ENCODE results near the gene PEG3. TPM values are rescaled to one million over a fixed set of nuclear protein-coding genes. Genes with fewer than 3 reads are reported as not detected.

PEG3 gene
- total and polyA plus RNA-seq, 2 of the 13 experiments (the other 11 are each of a cell fraction or from before 2014, with no cell fraction given) = 217 to 394 TPM

DNA sequence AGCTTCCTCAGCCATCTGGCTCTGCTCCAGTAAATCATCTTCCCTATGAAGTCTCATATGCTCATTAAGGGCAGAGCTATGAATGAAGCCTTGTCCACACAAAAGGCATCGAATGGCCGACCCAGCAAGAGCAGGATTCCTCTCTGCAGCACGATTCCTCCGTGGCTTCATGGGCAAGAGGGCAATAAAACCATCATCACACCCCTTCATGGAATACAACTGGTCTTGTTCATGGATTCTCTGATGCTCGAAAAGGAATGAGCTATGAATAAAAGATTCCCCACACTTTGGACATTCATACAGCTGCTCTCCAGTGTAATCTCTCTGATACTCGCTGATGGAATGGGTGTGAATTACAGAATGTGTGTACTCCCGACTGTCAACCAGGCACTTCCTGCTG is 25.9 kb downstream of the PEG3 start (continued):
- TF ChIP-seq, protein P1, sequence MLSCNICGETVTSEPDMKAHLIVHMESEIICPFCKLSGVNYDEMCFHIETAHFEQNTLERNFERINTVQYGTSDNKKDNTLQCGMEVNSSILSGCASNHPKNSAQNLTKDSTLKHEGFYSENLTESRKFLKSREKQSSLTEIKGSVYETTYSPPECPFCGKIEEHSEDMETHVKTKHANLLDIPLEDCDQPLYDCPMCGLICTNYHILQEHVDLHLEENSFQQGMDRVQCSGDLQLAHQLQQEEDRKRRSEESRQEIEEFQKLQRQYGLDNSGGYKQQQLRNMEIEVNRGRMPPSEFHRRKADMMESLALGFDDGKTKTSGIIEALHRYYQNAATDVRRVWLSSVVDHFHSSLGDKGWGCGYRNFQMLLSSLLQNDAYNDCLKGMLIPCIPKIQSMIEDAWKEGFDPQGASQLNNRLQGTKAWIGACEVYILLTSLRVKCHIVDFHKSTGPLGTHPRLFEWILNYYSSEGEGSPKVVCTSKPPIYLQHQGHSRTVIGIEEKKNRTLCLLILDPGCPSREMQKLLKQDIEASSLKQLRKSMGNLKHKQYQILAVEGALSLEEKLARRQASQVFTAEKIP (CRISPR knock-in tag; IDR thresholded peaks at IDR 0.05; ENCODE audit: borderline replicate concordance) = no peak
- TF ChIP-seq POLR2A (IDR thresholded peaks at IDR 0.05; ENCODE audit: insufficient read depth in 1 of 2, low read depth in 2 of 2, low read length in 2 of 2) = peak in 1 of 2 experiments; percentile 57; a peak in 1 of 4 replicates
- TF ChIP-seq ZNF780A (CRISPR knock-in tag; IDR thresholded peaks at IDR 0.05) = no peak
- no peak for TF ChIP-seq ZNF562 (CRISPR knock-in tag; IDR thresholded peaks at IDR 0.05; ENCODE audit: borderline replicate concordance)
- TF ChIP-seq ZNF558 (CRISPR knock-in tag; IDR thresholded peaks at IDR 0.05; ENCODE audit: borderline replicate concordance) = no peak
- no peak for TF ChIP-seq RAD21 (CRISPR knock-in tag; IDR thresholded peaks at IDR 0.05)
- TF ChIP-seq, protein P2, sequence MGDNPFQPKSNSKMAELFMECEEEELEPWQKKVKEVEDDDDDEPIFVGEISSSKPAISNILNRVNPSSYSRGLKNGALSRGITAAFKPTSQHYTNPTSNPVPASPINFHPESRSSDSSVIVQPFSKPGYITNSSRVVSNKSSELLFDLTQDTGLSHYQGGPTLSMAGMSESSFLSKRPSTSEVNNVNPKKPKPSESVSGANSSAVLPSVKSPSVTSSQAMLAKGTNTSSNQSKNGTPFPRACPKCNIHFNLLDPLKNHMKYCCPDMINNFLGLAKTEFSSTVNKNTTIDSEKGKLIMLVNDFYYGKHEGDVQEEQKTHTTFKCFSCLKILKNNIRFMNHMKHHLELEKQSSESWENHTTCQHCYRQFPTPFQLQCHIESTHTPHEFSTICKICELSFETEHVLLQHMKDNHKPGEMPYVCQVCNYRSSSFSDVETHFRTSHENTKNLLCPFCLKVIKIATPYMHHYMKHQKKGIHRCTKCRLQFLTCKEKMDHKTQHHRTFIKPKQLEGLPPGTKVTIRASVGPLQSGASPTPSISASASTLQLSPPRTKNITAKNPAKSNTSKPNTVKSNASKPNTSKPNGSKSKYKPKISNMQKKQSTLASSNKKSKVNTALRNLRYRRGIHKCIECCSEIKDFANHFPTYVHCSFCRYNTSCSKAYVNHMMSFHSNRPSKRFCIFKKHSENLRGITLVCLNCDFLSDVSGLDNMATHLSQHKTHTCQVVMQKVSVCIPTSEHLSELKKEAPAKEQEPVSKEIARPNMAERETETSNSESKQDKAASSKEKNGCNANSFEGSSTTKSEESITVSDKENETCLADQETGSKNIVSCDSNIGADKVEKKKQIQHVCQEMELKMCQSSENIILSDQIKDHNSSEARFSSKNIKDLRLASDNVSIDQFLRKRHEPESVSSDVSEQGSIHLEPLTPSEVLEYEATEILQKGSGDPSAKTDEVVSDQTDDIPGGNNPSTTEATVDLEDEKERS (CRISPR knock-in tag; IDR thresholded peaks at IDR 0.05) = no peak

DNA sequence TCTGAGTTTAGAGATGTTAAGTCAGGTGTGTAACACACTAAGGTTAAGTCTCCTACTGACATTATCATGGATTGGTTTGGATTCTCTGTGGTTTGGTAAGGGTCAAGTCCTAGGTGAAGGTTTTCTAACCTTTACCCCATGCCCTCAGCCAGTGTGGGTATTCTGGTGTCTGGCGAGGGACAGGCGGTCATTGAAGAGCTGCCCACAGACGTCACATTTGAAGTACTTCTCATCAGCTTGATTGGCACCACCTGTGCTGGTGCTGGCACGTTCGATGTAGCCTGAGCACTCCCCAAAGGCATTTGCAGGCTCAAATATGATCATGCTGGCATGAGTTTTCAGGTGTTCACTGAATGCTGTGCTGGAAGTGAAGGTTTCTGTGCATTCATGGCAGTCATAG is 27.0 kb downstream of the PEG3 start:
- 80% methylated on average over 1 of the region's 5 CpGs for WGBS (ENCODE audit: low lambda C conversion rate)
- CTCF ChIA-PET (ENCODE audit: low intra/inter-chr PET ratio, low total read pairs) = no interaction called here
- TF ChIP-seq KDM4B (CRISPR knock-in tag; IDR thresholded peaks at IDR 0.05) (no peak), POLR2A (IDR thresholded peaks at IDR 0.05; ENCODE audit: insufficient read depth in 1 of 2, low read depth in 2 of 2, low read length in 2 of 2) (0 out of 4 replicates have a peak, but pooled peaks of 1 of the 2 experiments have one; percentile 18), SSRP1 (CRISPR knock-in tag; IDR thresholded peaks at IDR 0.05) (peak; percentile 53; the same call in 1 of the 2 replicates), RBM22 (optimal IDR thresholded peaks at IDR 0.05; ENCODE audit: low read length) (peak; percentile 95), POLR2G (IDR thresholded peaks at IDR 0.05; ENCODE audit: low read depth, low read length) (peak; percentile 66; the same call in 1 of the 2 replicates), SAFB2 (CRISPR knock-in tag; IDR thresholded peaks at IDR 0.05; ENCODE audit: borderline replicate concordance, low read depth) (peak; percentile 91; the same call in 1 of the 2 replicates), ZC3H13 (CRISPR knock-in tag; IDR thresholded peaks at IDR 0.05) (peak; percentile 23; the same call in 1 of the 2 replicates), MED1 (CRISPR knock-in tag; IDR thresholded peaks at IDR 0.05) (peak; percentile 15; the same call in 1 of the 2 replicates), MEIS1 (CRISPR knock-in tag; IDR thresholded peaks at IDR 0.05; ENCODE audit: borderline replicate concordance) (no peak)
- TF ChIP-seq, protein P3, sequence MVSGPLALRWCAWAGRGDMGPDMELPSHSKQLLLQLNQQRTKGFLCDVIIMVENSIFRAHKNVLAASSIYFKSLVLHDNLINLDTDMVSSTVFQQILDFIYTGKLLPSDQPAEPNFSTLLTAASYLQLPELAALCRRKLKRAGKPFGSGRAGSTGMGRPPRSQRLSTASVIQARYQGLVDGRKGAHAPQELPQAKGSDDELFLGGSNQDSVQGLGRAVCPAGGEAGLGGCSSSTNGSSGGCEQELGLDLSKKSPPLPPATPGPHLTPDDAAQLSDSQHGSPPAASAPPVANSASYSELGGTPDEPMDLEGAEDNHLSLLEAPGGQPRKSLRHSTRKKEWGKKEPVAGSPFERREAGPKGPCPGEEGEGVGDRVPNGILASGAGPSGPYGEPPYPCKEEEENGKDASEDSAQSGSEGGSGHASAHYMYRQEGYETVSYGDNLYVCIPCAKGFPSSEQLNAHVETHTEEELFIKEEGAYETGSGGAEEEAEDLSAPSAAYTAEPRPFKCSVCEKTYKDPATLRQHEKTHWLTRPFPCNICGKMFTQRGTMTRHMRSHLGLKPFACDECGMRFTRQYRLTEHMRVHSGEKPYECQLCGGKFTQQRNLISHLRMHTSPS (CRISPR knock-in tag; IDR thresholded peaks at IDR 0.05; ENCODE audit: low read depth) = 0 out of 2 replicates have a peak, but pooled peaks have one; percentile 3

More for the DNA sequence above, 27.0 kb downstream of the PEG3 start:
- Histone ChIP-seq H3K36me3 (replicated peaks in 1 of 2; ENCODE audit: control insufficient read depth in 1 of 2, insufficient read depth in 2 of 2, low read length in 2 of 2) (peaks cover 13 to 68% of the 10 kb centered on the region in 2 experiments), H3K79me2 (ENCODE audit: insufficient read depth, low read length) (no peaks in the 10 kb centered on the region), H2AFZ (ENCODE audit: low read length) (no peak overlapping the region), H3K9me3 (ENCODE audit: low read length) (peaks cover 10% of the 10 kb centered on the region; the same call in 1 of the 2 replicates), H3K4me1 (ENCODE audit: insufficient read depth, low read length) (no peaks in the 10 kb centered on the region), H3K27me3 (ENCODE audit: control insufficient read depth in 1 of 2, insufficient read depth in 2 of 2, low read length in 2 of 2) (no peaks in the 10 kb centered on the region), H4K20me1 (ENCODE audit: insufficient read depth, low read length) (peaks cover 30% of the 10 kb centered on the region), H3K9ac (ENCODE audit: insufficient read depth, low read depth, low read length) (no peak overlapping the region), H3K4me3 (replicated peaks in 1 of 3; ENCODE audit: insufficient read depth in 1 of 3, low read depth in 2 of 3, low read length in 3 of 3) (no peak overlapping the region), H3K27ac (ENCODE audit: extremely low read length, insufficient read depth, low read length) (no peak overlapping the region), H3K4me2 (ENCODE audit: low read depth, low read length) (no peak overlapping the region)
- no TSS peak for BruUV-seq (replicated peaks)
- in situ Hi-C loops (cut with HindIII; ENCODE audit: extremely low pct_ligation_motif_present, low pct_unique_long_range_greater_than_20kb) (no loop called here), intact Hi-C loops (cut with micrococcal nuclease; ENCODE audit: unreplicated experiment) (no loop called here)
- no peak for FAIRE-seq
- POLR2A ChIA-PET = no interaction called here
- ATAC-seq = no peak
- DNase-seq (ENCODE audit: low spot score) = no peak

All from HepG2 (cell line).